Measurements from ENCODE around the gene ASPDH. TPM values are rescaled to one million over a fixed set of nuclear protein-coding genes. Genes with fewer than 3 reads are reported as not detected.

The ASPDH gene
- polyA plus RNA-seq, 4 donors: 0.27 to 20.0 (median 11.5) TPM

DNA sequence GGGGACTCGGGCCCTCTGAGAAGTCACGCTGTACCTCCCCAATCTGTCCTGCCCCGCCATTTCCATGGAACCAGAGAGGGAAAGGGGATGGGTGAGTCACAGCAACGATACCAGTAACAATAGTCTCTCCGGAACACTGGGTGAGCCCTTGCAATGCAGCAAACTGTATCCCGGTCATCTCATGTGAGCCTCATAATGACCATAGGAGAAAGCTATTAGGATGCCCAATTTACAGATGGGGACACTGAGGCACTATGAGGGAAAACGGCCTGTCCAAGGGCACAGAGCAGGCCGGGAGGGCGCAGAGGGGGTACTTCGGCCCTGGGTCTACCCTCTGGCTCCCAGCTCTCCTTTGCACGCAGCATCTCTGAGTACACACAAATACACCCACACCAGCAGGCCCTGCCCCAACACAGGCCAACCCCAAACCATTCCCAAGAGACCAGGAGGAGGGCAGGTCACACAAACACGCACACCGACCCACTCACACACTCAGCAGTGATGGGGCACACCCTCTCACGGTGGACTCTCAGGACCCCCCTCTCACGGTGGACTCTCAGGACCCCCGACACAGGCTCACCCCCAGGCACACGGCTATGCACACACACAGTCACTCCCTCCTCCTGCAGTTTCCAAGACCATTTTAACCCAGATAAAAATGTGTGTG, 36.3 kb upstream of the ASPDH start:
- Histone ChIP-seq H3K4me1 (ENCODE audit: control insufficient read depth in 3 of 3, insufficient read depth in 2 of 3, low read depth in 1 of 3, low read length in 2 of 3) (no peaks in the 10 kb centered on the region), H3K9me3 (ENCODE audit: control insufficient read depth in 2 of 2, insufficient read depth in 1 of 2, low read depth in 1 of 2, low read length in 1 of 2) (no peaks in the 10 kb centered on the region), H3K4me3 (ENCODE audit: low read depth in 1 of 3, low read length in 3 of 3) (no peak overlapping the region), H3K27ac (ENCODE audit: low read depth in 1 of 3, low read length in 2 of 3) (peak overlapping the region in 1 of 3 donors; percentile 8), H3K36me3 (ENCODE audit: control insufficient read depth in 3 of 3, insufficient read depth in 2 of 3, low read depth in 1 of 3, low read length in 3 of 3) (no peaks in the 10 kb centered on the region), H3K27me3 (ENCODE audit: control insufficient read depth in 3 of 3, insufficient read depth in 3 of 3, low read length in 3 of 3) (peaks cover 0 to 15% (median 10%) of the 10 kb centered on the region in 3 donors)
- FAIRE-seq (no peak), DNase-seq (no peak)
- 64 to 71% (median 66%) methylated on average over 17 of the region's 17 CpGs for WGBS, 3 donors

DNA sequence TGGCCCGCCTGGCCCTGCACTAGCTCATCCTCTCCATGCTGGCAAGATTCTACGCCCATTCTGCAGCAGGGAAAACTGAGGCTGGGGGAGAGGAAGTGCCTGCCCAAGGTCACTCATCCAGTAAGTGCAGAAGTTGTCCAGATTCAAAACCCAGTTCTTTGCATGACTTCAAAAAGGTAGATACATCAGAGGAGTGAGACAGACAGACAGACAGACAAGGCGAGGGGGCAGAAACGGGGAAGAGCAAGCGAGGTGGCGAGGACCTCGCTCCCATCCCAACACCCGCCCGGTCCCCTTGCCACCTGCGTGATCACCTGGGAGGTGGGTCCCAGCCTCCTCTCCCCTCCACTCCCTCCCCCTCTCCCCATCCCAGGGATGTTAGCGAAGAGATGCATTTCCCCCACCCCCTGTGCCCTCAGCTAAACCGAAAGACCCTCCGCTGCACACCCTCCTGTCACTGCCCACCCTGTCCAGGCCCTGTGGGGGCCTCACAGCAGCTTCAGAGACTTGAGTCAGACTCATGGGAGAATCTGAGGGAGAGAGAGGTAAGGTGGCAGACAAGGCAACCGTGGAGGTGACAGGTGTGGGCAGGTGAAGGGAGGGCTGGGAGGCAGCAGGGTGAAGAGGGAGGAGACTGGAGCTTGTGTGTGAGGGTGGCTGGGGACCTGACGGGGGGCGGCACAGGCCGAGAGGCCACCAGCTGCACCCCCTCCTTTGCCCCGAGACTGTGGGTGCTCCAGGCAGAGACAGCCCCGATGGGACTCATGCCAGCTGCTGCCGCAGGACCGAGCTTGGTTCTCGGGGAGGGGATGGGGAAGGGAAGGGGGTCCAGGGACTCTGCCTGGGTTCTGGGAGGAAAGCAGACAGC, 35.6 kb upstream of the ASPDH start:
- peaks cover 0 to 15% (median 10%) of the 10 kb centered on the region in 3 donors for H3K27me3 ChIP-seq (ENCODE audit: control insufficient read depth in 3 of 3, insufficient read depth in 3 of 3, low read length in 3 of 3)
- no peaks in the 10 kb centered on the region for H3K9me3 ChIP-seq (ENCODE audit: control insufficient read depth in 2 of 2, insufficient read depth in 1 of 2, low read depth in 1 of 2, low read length in 1 of 2)
- H3K36me3 ChIP-seq (ENCODE audit: control insufficient read depth in 3 of 3, insufficient read depth in 2 of 3, low read depth in 1 of 3, low read length in 3 of 3): no peaks in the 10 kb centered on the region
- FAIRE-seq (no peak), DNase-seq (no peak)
- H3K4me3 ChIP-seq (ENCODE audit: low read depth in 1 of 3, low read length in 3 of 3): no peak overlapping the region
- no peak overlapping the region for H3K27ac ChIP-seq (ENCODE audit: low read depth in 1 of 3, low read length in 2 of 3)
- no peaks in the 10 kb centered on the region for H3K4me1 ChIP-seq (ENCODE audit: control insufficient read depth in 3 of 3, insufficient read depth in 2 of 3, low read depth in 1 of 3, low read length in 2 of 3)
- 59 to 75% (median 72%) methylated on average over 16 to 22 of the region's 22 CpGs for WGBS, 3 donors

- no peaks in the 10 kb centered on the region for H3K4me1 ChIP-seq (ENCODE audit: control insufficient read depth in 3 of 3, insufficient read depth in 2 of 3, low read depth in 1 of 3, low read length in 2 of 3)
- FAIRE-seq: no peak
- no peak for DNase-seq
- H3K4me3 ChIP-seq (ENCODE audit: low read depth in 1 of 3, low read length in 3 of 3): no peak overlapping the region
- WGBS, 3 donors: 74 to 78% (median 78%) methylated on average over 36 to 45 of the region's 45 CpGs
- H3K36me3 ChIP-seq (ENCODE audit: control insufficient read depth in 3 of 3, insufficient read depth in 2 of 3, low read depth in 1 of 3, low read length in 3 of 3): no peaks in the 10 kb centered on the region
- peaks cover 0 to 15% (median 10%) of the 10 kb centered on the region in 3 donors for H3K27me3 ChIP-seq (ENCODE audit: control insufficient read depth in 3 of 3, insufficient read depth in 3 of 3, low read length in 3 of 3)
- H3K27ac ChIP-seq (ENCODE audit: low read depth in 1 of 3, low read length in 2 of 3): no peak overlapping the region
- H3K9me3 ChIP-seq (ENCODE audit: control insufficient read depth in 2 of 2, insufficient read depth in 1 of 2, low read depth in 1 of 2, low read length in 1 of 2): no peaks in the 10 kb centered on the region
Measured at GRCh38 chr19:50548191-50549058, 34.7 kb upstream of the ASPDH start.

DNA sequence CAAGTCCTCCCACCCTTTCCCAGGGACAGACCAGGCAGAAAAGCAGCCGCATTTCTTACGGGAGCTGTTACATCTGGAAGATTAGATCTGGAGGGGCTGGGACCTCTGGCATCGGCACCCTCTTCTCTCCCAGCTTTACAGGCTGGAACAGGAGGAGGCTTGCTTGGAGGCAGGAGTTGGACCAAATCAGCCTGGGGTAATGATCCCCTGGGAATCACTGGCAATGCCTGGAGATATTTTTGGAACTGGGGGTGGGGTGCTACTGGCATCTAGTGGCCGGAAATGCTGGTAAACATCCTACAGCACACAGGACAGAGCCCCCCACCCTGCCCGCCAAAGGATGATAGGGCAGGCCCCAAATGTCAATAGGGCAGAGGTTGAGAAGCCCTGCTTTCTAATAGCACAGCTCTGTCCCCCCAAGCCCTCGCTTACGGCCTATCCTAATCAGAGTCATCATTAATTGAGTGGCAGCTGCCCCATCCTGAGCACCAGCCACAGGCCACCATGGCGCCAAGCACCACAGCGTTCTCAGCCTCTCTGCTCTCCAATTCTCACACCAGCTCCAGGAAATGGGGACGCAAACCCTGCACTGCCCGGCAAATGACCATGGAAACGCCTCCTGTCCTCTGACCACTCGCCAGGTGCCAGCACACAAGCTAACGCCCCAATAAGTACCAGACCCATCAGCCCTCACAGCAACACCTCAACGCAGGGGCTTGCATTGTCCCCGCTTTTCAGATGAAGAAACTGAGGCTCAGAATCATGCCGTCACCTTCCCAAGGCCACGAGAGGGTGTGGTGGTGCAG, 33.9 kb upstream of the ASPDH start:
- DNase-seq: no peak
- Histone ChIP-seq H3K36me3 (ENCODE audit: control insufficient read depth in 3 of 3, insufficient read depth in 2 of 3, low read depth in 1 of 3, low read length in 3 of 3) (no peaks in the 10 kb centered on the region), H3K4me1 (ENCODE audit: control insufficient read depth in 3 of 3, insufficient read depth in 2 of 3, low read depth in 1 of 3, low read length in 2 of 3) (no peaks in the 10 kb centered on the region), H3K9me3 (ENCODE audit: control insufficient read depth in 2 of 2, insufficient read depth in 1 of 2, low read depth in 1 of 2, low read length in 1 of 2) (no peaks in the 10 kb centered on the region), H3K4me3 (ENCODE audit: low read depth in 1 of 3, low read length in 3 of 3) (no peak overlapping the region), H3K27me3 (ENCODE audit: control insufficient read depth in 3 of 3, insufficient read depth in 3 of 3, low read length in 3 of 3) (peaks cover 0 to 15% (median 10%) of the 10 kb centered on the region in 3 donors), H3K27ac (ENCODE audit: low read depth in 1 of 3, low read length in 2 of 3) (no peak overlapping the region)
- 60 to 69% (median 66%) methylated on average over 18 of the region's 18 CpGs for WGBS, 3 donors
- no peak for FAIRE-seq

DNA sequence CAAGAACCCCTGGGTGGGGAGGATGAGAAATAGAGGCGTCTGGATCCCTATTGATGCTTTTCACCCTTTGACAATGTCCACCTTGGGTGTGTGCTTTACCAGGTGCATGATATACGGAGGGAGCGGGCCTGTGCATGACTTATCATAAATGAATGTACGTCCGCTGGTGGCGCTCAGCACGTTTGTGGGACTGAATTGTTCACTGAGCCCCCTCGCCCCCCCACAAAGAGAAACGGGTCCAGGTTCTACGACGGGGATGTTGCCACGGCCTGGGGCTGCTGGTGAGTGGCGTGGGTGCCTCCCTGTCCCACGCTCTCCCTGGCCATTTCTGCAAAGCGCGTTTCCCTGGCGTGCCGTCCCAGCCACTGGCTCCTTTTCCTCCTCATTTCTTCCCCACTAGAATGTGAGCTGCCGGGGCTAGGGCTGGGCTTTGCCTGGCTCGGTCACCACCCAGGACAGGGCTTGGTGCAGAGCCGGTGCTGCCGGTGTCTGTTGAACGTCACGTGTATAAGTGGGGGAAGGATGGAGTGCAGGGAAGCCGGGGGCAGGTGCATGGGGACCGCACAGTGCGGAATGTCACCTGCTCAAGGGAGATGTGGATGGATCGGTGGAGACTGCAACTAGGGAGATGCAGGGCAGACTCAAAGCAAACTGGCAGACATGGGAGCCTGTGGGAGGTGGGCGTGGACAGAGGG, 33.0 kb upstream of the ASPDH start:
- WGBS, 3 donors: 63 to 75% (median 64%) methylated on average over 28 to 29 of the region's 29 CpGs
- Histone ChIP-seq H3K9me3 (ENCODE audit: control insufficient read depth in 2 of 2, insufficient read depth in 1 of 2, low read depth in 1 of 2, low read length in 1 of 2) (no peaks in the 10 kb centered on the region), H3K36me3 (ENCODE audit: control insufficient read depth in 3 of 3, insufficient read depth in 2 of 3, low read depth in 1 of 3, low read length in 3 of 3) (no peaks in the 10 kb centered on the region), H3K27ac (ENCODE audit: low read depth in 1 of 3, low read length in 2 of 3) (no peak overlapping the region), H3K4me3 (ENCODE audit: low read depth in 1 of 3, low read length in 3 of 3) (no peak overlapping the region), H3K27me3 (ENCODE audit: control insufficient read depth in 3 of 3, insufficient read depth in 3 of 3, low read length in 3 of 3) (peaks cover 0 to 9% (median 6%) of the 10 kb centered on the region in 3 donors), H3K4me1 (ENCODE audit: control insufficient read depth in 3 of 3, insufficient read depth in 2 of 3, low read depth in 1 of 3, low read length in 2 of 3) (no peaks in the 10 kb centered on the region)
- no peak for DNase-seq
- no peak for FAIRE-seq

GRCh38 chr19:50542943-50543342, 29.2 kb upstream of the ASPDH start:
- H3K27ac ChIP-seq (ENCODE audit: low read depth in 1 of 3, low read length in 2 of 3): no peak overlapping the region
- H3K4me1 ChIP-seq (ENCODE audit: control insufficient read depth in 3 of 3, insufficient read depth in 2 of 3, low read depth in 1 of 3, low read length in 2 of 3): no peaks in the 10 kb centered on the region
- DNase-seq (no peak), FAIRE-seq (no peak)
- no peak overlapping the region for H3K4me3 ChIP-seq (ENCODE audit: low read depth in 1 of 3, low read length in 3 of 3)
- H3K36me3 ChIP-seq (ENCODE audit: control insufficient read depth in 3 of 3, insufficient read depth in 2 of 3, low read depth in 1 of 3, low read length in 3 of 3): no peaks in the 10 kb centered on the region
- peaks cover 0 to 2% (median 0%) of the 10 kb centered on the region in 3 donors for H3K27me3 ChIP-seq (ENCODE audit: control insufficient read depth in 3 of 3, insufficient read depth in 3 of 3, low read length in 3 of 3)
- 75 to 87% (median 83%) methylated on average over 21 of the region's 21 CpGs for WGBS, 3 donors
- H3K9me3 ChIP-seq (ENCODE audit: control insufficient read depth in 2 of 2, insufficient read depth in 1 of 2, low read depth in 1 of 2, low read length in 1 of 2): no peaks in the 10 kb centered on the region

GRCh38 chr19:50537769-50538230, 24.1 kb upstream of the ASPDH start:
- Histone ChIP-seq H3K4me1 (ENCODE audit: control insufficient read depth in 3 of 3, insufficient read depth in 2 of 3, low read depth in 1 of 3, low read length in 2 of 3) (no peaks in the 10 kb centered on the region), H3K27ac (ENCODE audit: low read depth in 1 of 3, low read length in 2 of 3) (no peak overlapping the region), H3K9me3 (ENCODE audit: control insufficient read depth in 2 of 2, insufficient read depth in 1 of 2, low read depth in 1 of 2, low read length in 1 of 2) (peaks cover 0 to 1% of the 10 kb centered on the region in 2 donors), H3K4me3 (ENCODE audit: low read depth in 1 of 3, low read length in 3 of 3) (no peak overlapping the region), H3K36me3 (ENCODE audit: control insufficient read depth in 3 of 3, insufficient read depth in 2 of 3, low read depth in 1 of 3, low read length in 3 of 3) (no peaks in the 10 kb centered on the region), H3K27me3 (ENCODE audit: control insufficient read depth in 3 of 3, insufficient read depth in 3 of 3, low read length in 3 of 3) (no peaks in the 10 kb centered on the region)
- FAIRE-seq: no peak
- 13 to 18% (median 14%) methylated on average over 15 of the region's 15 CpGs for WGBS, 3 donors
- DNase-seq: peak; percentile 59 to 80

Data from small intestine (tissue), 7 donors.